HG03442 (cell line): Measurements from ENCODE around the gene LDLR.
"Not testable (repeated sequence)": the region's sequence is repeated elsewhere in the genome, so short reads cannot be mapped to it uniquely, and the experiment has no call there.

Experiments used
- ATAC-seq: cut with Tn5 transposase; IDR thresholded peaks from one replicate; pipeline ENCODE4 v1.9.1; 2021; ENCODE audit warnings: mild to moderate bottlenecking, moderate library complexity; ENCODE audit not compliant: unreplicated experiment

Gene LDLR

GRCh38 chr19:11103667-11104066 lies 14.4 kb downstream of the LDLR start:
- not testable (repeated sequence) for ATAC-seq

GRCh38 chr19:11105014-11105636 lies 15.9 kb downstream of the LDLR start:
- ATAC-seq: no peak

GRCh38 chr19:11106477-11106876 lies 17.2 kb downstream of the LDLR start:
- ATAC-seq: no peak

GRCh38 chr19:11108746-11109145 lies 19.5 kb downstream of the LDLR start:
- ATAC-seq: no peak

GRCh38 chr19:11111117-11111770 lies 22.0 kb downstream of the LDLR start:
- no peak for ATAC-seq

- no peak for ATAC-seq
Observed at GRCh38 chr19:11111771-11112144, 22.5 kb downstream of the LDLR start.

- no peak for ATAC-seq
Observed at GRCh38 chr19:11113140-11113708, 24.0 kb downstream of the LDLR start.

GRCh38 chr19:11115042-11115441 lies 25.8 kb downstream of the LDLR start:
- no peak for ATAC-seq

- no peak for ATAC-seq
Observed at GRCh38 chr19:11115895-11116446, 26.7 kb downstream of the LDLR start.

- no peak for ATAC-seq
Observed at GRCh38 chr19:11116507-11116906, 27.2 kb downstream of the LDLR start.

GRCh38 chr19:11121963-11122362 lies 32.7 kb downstream of the LDLR start:
- ATAC-seq: not testable (repeated sequence)

GRCh38 chr19:11123114-11123513 lies 33.9 kb downstream of the LDLR start:
- ATAC-seq: no peak

- ATAC-seq: not testable (repeated sequence)
Observed at GRCh38 chr19:11124157-11124556, 34.9 kb downstream of the LDLR start.

- ATAC-seq: no peak
Observed at GRCh38 chr19:11125994-11126685, 36.9 kb downstream of the LDLR start.

- ATAC-seq: no peak
Observed at GRCh38 chr19:11127905-11128304, 38.6 kb downstream of the LDLR start.

- ATAC-seq: no peak
Observed at GRCh38 chr19:11130824-11131455, 41.7 kb downstream of the LDLR start.

GRCh38 chr19:11131471-11131870 lies 42.2 kb downstream of the LDLR start:
- ATAC-seq: no peak

- ATAC-seq: no peak
Observed at GRCh38 chr19:11136400-11137101, 47.3 kb downstream of the LDLR start.

- ATAC-seq: no peak
Observed at GRCh38 chr19:11137542-11138384, 48.5 kb downstream of the LDLR start.
